Adipose tissue (tissue), 3 donors: ENCODE results near the gene ZBTB20. TPM values are rescaled to one million over a fixed set of nuclear protein-coding genes. Genes with fewer than 3 reads are reported as not detected.

Experiments
- H3K27ac ChIP-seq: one replicate; pipeline ENCODE4 v1.5.1; 2013; ENCODE audit warnings: low read depth, low read length
- WGBS, 3 donors: extraction: QIAGEN DNeasy Blood & Tissue Kit; methylation state at CpG; one replicate each; pipeline ENCODE4 v1.1.7; 2013; 5-methylcytosine and 5-hydroxymethylcytosine counted together
- polyA plus RNA-seq, 3 donors: library from polyadenylated mRNA; stranded (reverse); fragments of 200-250 nt; gene quantifications; one replicate each; pipeline ENCODE4 v1.2.3, GENCODE V29; 2013
- donor health status: healthy with polysubstance abuse.
- donor health status: Bipolar disorder and iron deficiency.
- donor health status: healthy.

Gene ZBTB20
- polyA plus RNA-seq, 3 donors: 0.62 to 7.8 (median 1.4) TPM

DNA sequence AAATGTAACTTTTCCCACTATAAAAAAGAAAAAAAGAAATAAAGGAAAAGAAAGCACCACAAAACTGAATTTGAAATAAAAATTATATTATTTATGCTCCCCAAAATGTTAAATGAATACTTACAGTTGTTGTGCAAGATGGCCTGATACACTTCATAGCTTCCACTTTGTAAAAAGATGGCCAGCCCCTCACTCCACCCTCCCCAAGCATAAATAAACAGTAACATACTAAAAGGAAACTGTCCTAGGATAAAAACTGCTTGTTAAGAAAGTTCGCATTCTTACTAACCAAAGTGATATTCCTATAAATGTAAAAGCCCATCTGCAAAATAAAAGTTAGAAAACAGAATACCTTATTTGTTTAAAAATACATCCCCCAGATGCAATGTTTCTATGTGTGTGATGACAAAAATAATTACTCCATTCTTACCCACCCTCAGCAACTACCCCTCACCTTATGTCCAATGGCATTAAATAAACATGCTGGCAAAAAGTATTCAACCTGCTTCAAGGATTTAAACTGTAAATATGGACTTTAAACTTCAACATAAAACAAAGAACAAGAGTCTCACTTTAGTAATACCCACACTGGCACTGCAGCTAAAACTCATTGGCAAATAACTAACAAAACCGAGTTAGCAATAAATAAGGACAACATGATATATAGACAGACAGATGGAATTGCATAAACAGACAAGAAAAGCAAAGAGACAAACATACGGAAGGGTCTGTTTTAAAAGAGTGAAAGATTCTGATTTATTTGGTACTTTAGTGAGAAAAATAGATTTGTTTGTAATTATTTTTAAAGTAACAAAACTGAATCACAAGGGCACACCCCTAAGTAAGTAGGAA lies 47.7 kb downstream of the ZBTB20 start:
- WGBS, 3 donors: 11 to 20% (median 20%) methylated on average over 3 of the region's 3 CpGs

DNA sequence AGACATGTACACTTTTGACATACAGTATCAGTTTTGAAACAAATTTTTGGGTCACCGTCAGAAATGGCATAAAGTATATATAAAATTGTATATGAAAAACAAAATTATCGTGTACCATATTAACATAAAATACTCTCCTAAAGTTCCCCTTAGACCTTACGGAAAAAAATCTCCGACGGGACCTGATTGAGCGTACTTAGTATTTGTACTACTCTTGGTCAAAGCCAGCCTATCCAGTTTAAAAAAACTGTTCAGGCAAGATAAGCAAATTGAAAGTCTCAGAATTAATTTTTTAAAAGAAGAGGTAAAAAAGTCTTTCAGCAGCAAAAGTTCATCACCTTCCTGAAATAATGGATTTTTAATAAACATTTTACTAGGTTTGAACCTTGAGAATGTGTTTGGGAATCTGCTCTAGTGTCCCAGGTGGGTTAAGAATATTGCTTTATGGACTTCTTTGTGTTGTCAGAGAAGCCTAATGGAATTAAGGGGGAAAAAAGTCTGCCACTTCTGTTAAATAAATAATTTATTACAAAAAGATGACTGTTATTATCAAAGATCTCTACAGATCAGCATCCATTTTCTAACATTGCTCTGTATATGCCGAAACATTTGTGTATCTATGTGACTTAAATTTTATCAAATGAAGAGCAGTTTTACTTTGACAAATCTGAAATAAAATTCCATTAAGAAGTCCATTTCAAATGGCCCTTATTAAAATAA lies 48.6 kb downstream of the ZBTB20 start:
- WGBS, 3 donors: 33 to 89% (median 87%) methylated on average over 7 of the region's 7 CpGs
- no peak overlapping the region for H3K27ac ChIP-seq

More for the DNA sequence above, 47.7 kb downstream of the ZBTB20 start:
- no peak overlapping the region for H3K27ac ChIP-seq

DNA sequence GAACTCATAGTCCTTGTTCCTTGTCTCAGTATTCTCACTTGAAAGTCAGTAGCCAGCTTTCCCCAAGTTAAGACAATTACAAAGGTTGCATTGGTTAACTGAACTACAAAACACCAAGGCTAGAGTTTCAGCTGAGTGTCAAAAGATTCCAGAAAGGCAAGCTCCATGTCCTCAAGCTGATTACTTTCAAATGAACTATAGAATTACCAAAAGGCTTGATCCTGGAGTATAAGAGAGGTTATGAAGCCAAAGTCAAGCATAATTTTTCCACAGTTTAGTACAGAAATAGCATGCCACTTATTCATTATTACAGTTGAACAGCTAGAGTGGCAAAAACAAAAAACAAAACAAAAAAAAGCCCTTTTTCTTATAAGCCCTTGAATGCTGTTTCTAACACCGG lies 51.9 kb downstream of the ZBTB20 start:
- 46 to 89% (median 81%) methylated on average over 1 of the region's 1 CpG for WGBS, 3 donors
- no peak overlapping the region for H3K27ac ChIP-seq

DNA sequence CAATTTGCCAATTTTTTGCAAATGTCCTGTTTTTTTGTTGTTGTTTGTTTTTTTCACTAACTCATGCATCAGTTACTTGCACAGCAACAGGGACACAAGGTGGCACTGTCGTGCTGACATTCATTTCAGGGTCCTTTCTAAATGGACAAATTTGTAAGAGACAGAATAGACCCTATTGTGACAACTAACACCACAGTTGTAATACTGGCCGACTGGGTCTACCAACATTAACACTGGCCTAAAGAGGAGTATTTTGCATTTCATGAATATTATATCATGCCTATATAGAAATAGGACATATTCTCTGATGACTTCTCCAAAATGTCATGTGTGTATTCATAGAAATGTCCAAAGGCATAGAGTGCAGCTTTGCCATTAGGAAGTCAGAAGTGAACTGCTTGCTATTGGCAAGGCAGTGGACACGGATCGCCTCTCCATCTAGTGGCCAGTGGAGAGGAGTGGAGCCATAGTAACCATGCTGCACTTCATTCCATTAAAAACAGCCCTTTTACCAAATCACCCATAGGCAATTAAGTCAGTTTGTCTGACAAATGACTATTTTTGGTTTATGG lies 54.8 kb downstream of the ZBTB20 start:
- H3K27ac ChIP-seq: no peak overlapping the region
- WGBS, 3 donors: 13 to 15% (median 14%) methylated on average over 4 of the region's 4 CpGs

DNA sequence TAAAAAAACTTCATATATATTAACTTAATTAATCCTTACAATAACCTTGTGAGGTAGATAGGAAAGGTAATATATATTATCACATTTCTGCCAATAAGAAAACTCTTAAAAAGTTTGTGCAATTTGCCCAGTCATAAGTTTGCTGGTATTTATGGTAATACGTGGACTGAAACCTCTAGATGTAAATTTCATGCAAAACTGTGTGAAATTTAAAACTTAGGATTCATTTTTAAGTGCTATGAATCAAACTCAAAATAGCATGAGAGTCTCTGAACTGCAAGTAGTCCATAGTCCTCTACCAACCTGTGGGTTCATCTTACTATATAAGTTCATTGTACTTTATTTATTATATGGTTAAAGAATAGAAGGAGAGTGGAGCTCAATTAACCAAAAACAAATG lies 56.4 kb downstream of the ZBTB20 start:
- no peak overlapping the region for H3K27ac ChIP-seq
- 87 to 95% (median 94%) methylated on average over 1 of the region's 1 CpG for WGBS, 3 donors

DNA sequence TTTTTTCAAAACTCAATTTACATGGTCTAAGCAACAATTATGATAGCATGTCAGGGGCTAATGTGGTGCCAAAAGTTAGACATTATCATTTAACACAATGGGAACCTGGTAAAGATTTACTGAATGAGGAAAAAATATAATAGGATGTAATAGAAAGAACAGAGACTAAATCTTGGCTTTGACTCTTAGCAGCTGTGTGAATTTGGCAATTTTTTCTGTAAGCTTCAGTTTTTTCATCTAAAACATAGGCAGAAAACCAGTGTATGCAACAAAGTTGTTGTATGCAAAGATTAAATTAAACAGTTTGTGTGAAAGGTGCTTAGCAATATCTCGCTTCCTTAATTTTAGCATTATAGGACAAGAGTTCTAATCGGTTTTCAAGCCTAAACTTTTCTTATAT lies 57.6 kb downstream of the ZBTB20 start:
- H3K27ac ChIP-seq: no peak overlapping the region
- WGBS, 3 donors: 89 to 96% (median 96%) methylated on average over 2 of the region's 2 CpGs

DNA sequence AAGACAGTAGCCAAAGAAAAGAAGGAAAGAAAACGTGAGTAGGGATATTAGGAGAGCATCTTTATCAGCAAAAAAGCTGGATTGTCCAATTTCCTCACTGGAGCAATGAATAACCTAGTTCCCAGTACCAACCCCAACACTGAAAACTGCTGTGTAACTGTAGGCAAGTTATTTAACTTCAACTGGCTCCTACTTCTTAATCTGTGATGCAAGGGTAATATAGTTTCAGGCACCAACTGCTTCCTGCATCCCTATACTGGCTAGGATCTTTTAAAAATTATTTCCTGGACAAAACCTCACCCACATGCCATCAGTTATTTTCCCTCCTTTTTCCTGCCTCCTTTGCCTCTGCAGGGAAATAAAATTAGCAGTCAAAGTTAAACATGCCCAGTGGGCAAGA lies 59.6 kb downstream of the ZBTB20 start:
- WGBS, 3 donors: 35 to 79% (median 54%) methylated on average over 1 of the region's 1 CpG
- no peak overlapping the region for H3K27ac ChIP-seq

DNA sequence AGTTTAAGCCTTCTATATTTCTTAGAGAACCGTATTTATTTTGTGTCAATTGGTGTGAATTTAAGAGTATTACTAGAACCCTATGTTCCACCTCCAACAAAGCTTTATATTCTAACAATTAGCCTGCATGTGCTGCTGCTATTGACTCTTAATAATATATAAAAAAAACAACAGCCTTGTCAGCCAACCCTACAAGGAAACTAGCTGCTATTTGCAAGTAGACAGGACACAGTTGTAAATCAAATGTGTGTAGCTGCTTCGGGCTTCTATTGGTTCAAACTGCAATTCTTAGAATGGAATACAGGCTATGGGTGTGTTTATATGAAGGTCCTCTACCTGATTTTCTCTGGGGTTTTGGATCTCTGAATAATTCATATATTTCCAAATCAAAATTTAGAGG lies 60.7 kb downstream of the ZBTB20 start:
- no peak overlapping the region for H3K27ac ChIP-seq
- WGBS, 3 donors: 74 to 87% (median 82%) methylated on average over 2 of the region's 2 CpGs

DNA sequence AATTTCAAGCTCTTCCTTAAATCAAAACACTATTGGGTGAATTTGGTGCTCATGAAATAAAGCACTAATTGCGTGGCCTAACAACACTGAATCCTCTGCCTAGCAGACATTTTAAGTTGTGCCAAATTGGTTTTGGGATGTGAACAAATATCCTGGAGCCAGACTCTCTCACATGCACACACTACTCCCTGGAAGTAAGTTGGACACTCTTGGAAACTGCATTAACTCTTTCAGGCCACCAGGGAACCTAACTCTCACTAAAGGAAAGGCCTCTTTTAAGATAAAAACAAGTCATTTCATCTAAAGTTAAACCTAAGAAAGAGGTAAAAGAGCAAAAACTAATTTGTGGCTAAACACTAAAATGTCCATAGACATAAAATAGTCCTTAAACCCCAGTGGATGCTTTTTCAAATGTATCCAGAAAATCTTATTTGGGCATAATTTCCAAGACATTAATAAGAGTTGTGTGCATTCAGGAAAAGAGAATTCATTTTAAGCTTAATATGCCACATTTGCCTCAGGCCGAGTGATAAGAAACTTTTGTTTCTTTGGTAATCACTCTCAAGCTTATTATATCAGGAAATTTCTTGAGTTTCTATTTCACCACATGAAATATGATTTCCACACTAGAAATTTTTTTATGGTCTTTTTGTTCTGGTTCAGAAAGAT lies 61.8 kb downstream of the ZBTB20 start:
- 61 to 75% (median 65%) methylated on average over 2 of the region's 2 CpGs for WGBS, 3 donors
- no peak overlapping the region for H3K27ac ChIP-seq

DNA sequence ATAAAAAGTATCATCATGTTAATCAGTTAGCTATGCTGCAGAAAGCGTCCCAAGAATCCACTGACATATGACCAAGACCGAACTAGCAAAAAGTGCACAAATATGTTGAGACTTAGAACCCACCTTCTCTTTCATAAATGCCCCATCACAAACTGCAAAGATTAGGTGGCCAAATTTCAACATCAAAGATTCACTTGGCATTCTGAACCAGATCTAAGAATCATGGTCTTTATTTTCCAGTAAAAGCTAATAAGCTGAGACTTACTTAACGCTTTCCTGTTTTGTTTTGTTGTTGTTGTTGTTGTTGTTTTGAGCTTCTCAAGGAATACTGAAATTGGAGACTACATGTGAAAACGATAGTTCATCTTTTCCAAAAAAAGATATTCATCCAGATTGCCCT lies 62.4 kb downstream of the ZBTB20 start:
- no peak overlapping the region for H3K27ac ChIP-seq
- WGBS, 3 donors: 83 to 94% (median 87%) methylated on average over 4 of the region's 4 CpGs

DNA sequence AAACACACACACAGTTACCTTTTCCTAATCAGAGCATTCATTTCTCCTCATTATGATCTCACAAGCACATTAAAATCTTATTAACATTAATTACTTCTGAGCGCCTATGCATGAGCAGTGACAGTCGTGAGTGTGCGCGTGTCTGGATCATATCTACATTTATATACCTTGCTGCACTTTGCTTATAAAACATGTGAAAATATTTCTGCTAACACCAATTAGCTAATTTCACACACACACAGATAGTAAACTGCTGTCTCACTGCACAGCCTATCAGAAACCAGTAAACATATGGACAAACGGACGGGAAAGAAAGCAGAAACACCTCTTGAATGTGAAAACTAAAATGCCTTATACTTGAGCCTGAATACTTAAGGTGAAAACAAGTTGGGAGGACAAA lies 64.8 kb downstream of the ZBTB20 start:
- H3K27ac ChIP-seq: no peak overlapping the region
- 77 to 97% (median 93%) methylated on average over 6 of the region's 6 CpGs for WGBS, 3 donors

DNA sequence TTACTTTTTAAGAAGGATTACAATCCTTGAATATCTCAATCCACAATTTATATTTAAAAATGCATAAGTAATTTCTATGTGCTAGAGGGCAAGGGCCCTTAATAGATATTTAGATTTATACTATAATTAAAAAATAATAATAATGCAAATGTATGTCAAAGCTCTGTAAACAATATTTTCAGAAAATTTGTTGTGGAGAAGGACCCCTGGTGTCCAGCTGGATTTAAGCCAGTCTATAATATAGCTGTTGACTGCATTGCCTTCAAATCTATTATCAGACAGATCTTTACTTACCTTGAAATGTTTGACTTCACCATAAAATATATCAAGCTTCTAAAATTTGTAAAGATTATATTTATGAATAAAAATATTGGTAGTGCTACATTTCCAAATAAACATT lies 65.6 kb downstream of the ZBTB20 start:
- no peak overlapping the region for H3K27ac ChIP-seq

DNA sequence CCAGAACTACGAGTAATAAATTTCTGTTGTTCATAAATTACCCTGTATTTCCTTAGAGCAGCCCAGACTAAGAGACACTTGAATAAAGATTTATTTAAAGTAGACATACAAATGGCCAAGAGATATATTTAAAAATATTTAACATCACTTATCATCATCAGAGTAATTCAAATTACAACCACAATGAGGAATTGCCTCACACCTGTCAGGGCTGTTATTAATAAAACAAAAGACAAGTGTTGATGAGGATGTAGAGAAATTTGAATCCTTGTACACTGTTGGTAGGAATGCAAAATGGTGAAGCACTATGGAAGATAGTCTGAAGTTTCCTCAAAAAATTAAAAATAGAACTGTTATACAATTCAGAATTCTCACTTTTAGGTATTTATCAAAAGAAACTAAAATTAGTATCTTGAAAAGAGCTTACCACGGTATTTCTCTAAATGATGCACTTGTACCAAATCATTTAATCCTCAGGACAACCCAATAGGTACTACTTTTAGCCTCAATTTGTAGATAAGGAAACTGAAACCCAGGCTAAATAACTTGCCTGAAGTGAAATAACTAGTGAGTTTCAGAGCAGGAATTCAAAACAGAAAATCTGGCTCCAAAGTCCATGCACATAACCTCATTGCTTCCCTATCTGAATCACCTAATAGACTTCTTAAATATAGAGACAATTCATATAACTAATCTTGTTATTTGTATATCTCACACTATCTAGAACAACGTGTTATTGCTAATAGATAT lies 69.4 kb downstream of the ZBTB20 start:
- 65 to 80% (median 77%) methylated on average over 3 of the region's 3 CpGs for WGBS, 3 donors
- H3K27ac ChIP-seq: no peak overlapping the region

DNA sequence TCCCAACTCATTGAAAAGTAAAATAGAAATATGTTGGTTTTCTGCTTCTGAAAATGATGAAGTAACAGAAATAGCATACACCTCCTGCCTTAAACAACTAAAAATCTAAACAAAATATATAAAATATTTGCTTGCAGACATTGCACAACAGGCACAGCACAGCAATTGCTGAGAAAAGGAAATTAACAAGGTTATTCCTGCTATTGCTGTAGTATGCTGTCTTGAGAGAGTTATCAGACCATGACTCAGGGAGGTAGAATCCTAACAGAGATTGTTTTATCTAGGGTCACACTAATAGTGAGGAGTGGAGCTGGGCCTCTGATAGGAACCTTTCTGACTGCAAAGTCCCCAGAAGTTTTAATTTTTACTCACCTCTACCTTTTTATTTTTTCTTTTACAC lies 72.6 kb downstream of the ZBTB20 start:
- H3K27ac ChIP-seq: no peak overlapping the region

DNA sequence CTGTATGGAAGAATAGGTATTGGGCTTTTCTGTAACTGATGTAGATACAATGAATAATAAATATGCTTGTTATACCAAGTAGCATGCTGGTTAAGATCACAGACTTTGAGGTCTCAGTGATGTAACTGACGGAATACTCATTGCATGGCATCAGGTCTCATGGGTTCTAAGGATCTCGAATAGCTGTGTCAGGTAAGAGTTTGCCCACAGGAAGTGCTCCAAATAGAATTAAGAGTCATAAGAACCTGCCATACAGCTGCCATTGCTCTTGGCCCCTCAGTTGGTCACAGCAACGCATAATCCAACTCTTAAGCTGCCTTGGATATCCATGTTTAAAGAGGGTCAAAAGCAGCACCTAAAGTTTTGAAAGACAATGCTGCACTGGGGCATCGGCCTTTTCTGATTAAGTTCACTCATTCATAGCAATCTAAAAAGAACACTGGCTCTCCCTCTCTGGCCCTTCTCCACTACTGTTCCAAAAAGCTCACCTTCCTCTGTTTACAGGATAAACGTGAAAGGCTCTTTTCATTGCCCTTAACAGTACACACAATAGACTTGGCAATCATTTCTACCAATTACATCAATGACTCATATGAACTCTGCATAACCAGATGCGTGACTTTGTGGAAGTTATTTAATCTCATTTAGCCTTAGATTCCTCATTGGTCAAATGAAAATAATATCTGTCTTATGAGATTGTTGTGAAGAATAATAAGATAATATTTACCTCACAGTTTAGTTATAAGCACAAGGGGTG lies 74.6 kb downstream of the ZBTB20 start:
- 70 to 79% (median 73%) methylated on average over 6 of the region's 6 CpGs for WGBS, 3 donors
- H3K27ac ChIP-seq: no peak overlapping the region

DNA sequence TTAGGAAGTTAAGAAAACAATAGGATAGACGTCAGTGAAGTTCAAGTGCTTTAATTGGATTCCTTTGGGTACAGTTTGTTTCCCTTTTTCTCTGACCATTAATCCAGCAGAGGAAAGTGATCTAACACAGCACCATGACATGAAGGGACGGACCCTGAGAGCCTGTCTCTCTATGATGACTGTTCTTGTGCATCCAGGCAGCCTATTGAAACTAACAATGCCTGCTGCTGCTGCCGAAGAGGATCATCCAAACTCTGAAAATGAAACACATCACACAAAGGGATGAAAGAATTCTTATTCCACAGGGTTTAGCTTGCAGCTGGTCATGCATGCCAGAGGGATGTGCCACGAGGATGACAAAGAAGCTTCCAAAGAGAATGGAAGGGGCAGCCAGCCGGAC lies 75.5 kb downstream of the ZBTB20 start:
- WGBS, 3 donors: 67 to 86% (median 75%) methylated on average over 5 of the region's 5 CpGs

DNA sequence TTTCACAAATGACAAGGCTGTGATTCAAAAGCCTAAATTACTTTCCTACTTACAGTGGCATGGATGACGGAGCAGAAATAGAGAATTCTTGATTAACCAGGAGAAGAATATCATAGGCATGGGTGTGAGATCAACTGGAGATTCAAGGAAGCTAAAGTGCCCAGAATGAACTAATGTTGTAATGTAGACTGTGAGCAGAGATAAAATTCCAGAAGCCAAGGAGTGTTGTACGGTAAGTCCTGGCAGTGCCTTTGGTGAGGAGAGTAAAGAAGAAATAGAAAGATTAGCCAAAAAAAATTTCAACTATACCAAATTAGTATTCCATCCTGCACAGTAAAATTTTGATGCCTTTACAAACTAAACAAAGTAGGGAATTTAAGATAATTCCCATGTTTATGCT lies 75.9 kb downstream of the ZBTB20 start:
- no peak overlapping the region for H3K27ac ChIP-seq
- 73 to 89% (median 75%) methylated on average over 2 of the region's 2 CpGs for WGBS, 3 donors

More for the DNA sequence above, 75.5 kb downstream of the ZBTB20 start:
- H3K27ac ChIP-seq: no peak overlapping the region

DNA sequence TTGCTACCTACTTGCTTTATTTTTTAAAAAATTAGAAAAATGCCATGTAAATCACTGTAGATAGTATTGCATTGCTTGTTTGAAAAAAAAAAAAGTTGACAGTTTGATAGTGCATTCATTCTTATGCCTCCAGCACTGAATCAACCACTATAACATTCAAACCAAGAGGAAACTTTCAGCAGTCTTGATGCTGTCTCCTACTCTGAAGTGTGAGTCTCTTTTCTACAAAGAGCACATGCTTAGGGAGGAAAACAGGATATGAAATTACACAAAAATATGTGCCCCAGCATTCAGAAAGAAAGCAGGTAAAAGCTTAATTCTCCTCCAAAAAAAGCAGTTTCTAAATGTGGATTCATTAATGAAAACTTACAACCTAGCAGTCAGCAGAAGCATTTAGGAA lies 78.3 kb downstream of the ZBTB20 start:
- H3K27ac ChIP-seq: no peak overlapping the region
